Spleen (tissue), 7 donors: ENCODE results near the gene LCP1.

Experiments used
- CTCF ChIP-seq, 11 experiments: fragments of 200-600 bp in 7 of 11; fragments of 450-650 bp in 4 of 11; sonication (generic) in 4 of 11; IDR thresholded peaks in 8 of 11; conservative IDR thresholded peaks in 3 of 11; 1 replicate in 7 of 11; 2 replicates in 4 of 11; pipeline versions ENCODE4 v1.4.0 to v1.8.0; 2016 to 2021; ENCODE audit warnings: antibody characterized with exemption in 11 of 11, inconsistent platforms in 4 of 11, mild to moderate bottlenecking in 1 of 11
- POLR2A ChIP-seq, 3 donors: fragments of 450-650 bp; IDR thresholded peaks; one replicate each; pipeline ENCODE4 v1.5.1; 2017; ENCODE audit warnings: antibody characterized with exemption in 3 of 3, mild to moderate bottlenecking in 1 of 3
- POLR2AphosphoS5 ChIP-seq, 3 donors: sonication (generic); formaldehyde crosslinking; IDR thresholded peaks; one replicate each; pipeline ENCODE4 v1.5.1; 2017; ENCODE audit warnings: antibody characterized with exemption in 3 of 3
- donor health status: DM: no; HTN: no; CAD: no; lungs with moderate emphysema.
- donor health status: DM: no; HTN: no; CAD: no.
- donor health status: DM: no; HTN: no; CAD: no.

- TF ChIP-seq POLR2A (IDR thresholded peaks at IDR 0.05) (no peak), CTCF (IDR thresholded peaks at IDR 0.05 in 8 of 11, conservative IDR thresholded peaks at IDR 0.05 in 3 of 11) (no peak), POLR2AphosphoS5 (IDR thresholded peaks at IDR 0.05) (no peak)
These were observed 10.4 kb upstream of the LCP1 start for GRCh38 chr13:46192412-46192811.
